GM12874 (cell line): ENCODE measurements around the gene MPND.

Experiments used
- CTCF ChIP-seq: IDR thresholded peaks from 2 replicates; pipeline ENCODE4 v1.5.1; 2011; ENCODE audit warnings: low read depth, mild to moderate bottlenecking, control low read depth, low read length, moderate library complexity; ENCODE audit not compliant: insufficient read depth

The MPND gene

GRCh38 chr19:4371247-4372164 lies 28.1 kb downstream of the MPND start:
- no peak for TF ChIP-seq CTCF

- TF ChIP-seq CTCF = no peak
Measured at GRCh38 chr19:4372165-4373012, 29.0 kb downstream of the MPND start.

- TF ChIP-seq CTCF = no peak
Measured at GRCh38 chr19:4373013-4373367, 29.6 kb downstream of the MPND start.

- no peak for TF ChIP-seq CTCF
Measured at GRCh38 chr19:4373601-4374497, 30.5 kb downstream of the MPND start.

GRCh38 chr19:4374498-4375163 lies 31.3 kb downstream of the MPND start:
- TF ChIP-seq CTCF = no peak

- peak; percentile 56 for TF ChIP-seq CTCF
Measured at GRCh38 chr19:4375164-4376027, 32.0 kb downstream of the MPND start.
